Lower leg skin (tissue), 4 donors: ENCODE results near the gene HSD11B2. TPM values are rescaled to one million over a fixed set of nuclear protein-coding genes. Genes with fewer than 3 reads are reported as not detected.

Experiments used
- DNase-seq, 2 donors: peaks; one replicate each; pipeline ENCODE4 v3.0.0-alpha.2; 2019; ENCODE audit warnings: low spot score in 2 of 2
- H3K4me3 ChIP-seq: fragments of 200-600 bp; sonication (generic); 2 replicates; pipeline ENCODE4 v1.5.1; 2017; ENCODE audit warnings: mild to moderate bottlenecking, low read depth; ENCODE audit not compliant: poor library complexity, severe bottlenecking
- CTCF ChIP-seq, 3 donors: fragments of 450-650 bp; IDR thresholded peaks; one replicate each; pipeline ENCODE4 v1.5.1; 2016; ENCODE audit warnings: antibody characterized with exemption in 3 of 3, mild to moderate bottlenecking in 3 of 3, moderate library complexity in 2 of 3
- POLR2A ChIP-seq, 2 donors: fragments of 450-650 bp; IDR thresholded peaks; one replicate each; pipeline ENCODE4 v1.6.1; 2016 to 2017; ENCODE audit warnings: antibody characterized with exemption in 2 of 2, mild to moderate bottlenecking in 1 of 2, moderate library complexity in 1 of 2
- WGBS, 2 donors: methylation state at CpG; one replicate each; pipeline ENCODE4 v1.1.5; 2018; 5-methylcytosine and 5-hydroxymethylcytosine counted together
- intact Hi-C: fragments of 100-400 bp; cut with DNase I; formaldehyde crosslinking; loops from one replicate; pipeline ENCODE4 v1.15.0; 2023; ENCODE audit warnings: low total_unique reads
- total RNA-seq, 4 donors: library from RNA; depleted of rRNA; stranded (reverse); fragments of >200 nt; gene quantifications; one replicate each; pipeline ENCODE4 v1.1.0, GENCODE V29; 2016

The HSD11B2 gene
- total RNA-seq, 4 donors from 2014 or later, result 63.2 to 121 (median 80.8) TPM

- no peak for DNase-seq
- TF ChIP-seq POLR2A (IDR thresholded peaks at IDR 0.05) (no peak), CTCF (IDR thresholded peaks at IDR 0.05) (no peak)
- WGBS, 2 donors, result 70 to 79% methylated on average over 2 of the region's 2 CpGs
- intact Hi-C loops, result no loop called here
- H3K4me3 ChIP-seq, result no peak overlapping the region
Observed at GRCh38 chr16:67460961-67461360, 30.0 kb downstream of the HSD11B2 start.

- peak; percentile 80 to 94 for DNase-seq
- 30 to 52% methylated on average over 8 of the region's 8 CpGs for WGBS, 2 donors
- no peak overlapping the region for H3K4me3 ChIP-seq
- TF ChIP-seq CTCF (IDR thresholded peaks at IDR 0.05) (no peak), POLR2A (IDR thresholded peaks at IDR 0.05) (no peak)
- intact Hi-C loops, result no loop called here
Observed at GRCh38 chr16:67461600-67462278, 30.8 kb downstream of the HSD11B2 start.

GRCh38 chr16:67462279-67462655 is 31.3 kb downstream of the HSD11B2 start:
- DNase-seq, result no peak
- no peak overlapping the region for H3K4me3 ChIP-seq
- TF ChIP-seq POLR2A (IDR thresholded peaks at IDR 0.05) (no peak), CTCF (IDR thresholded peaks at IDR 0.05) (no peak)
- 45 to 50% methylated on average over 5 of the region's 5 CpGs for WGBS, 2 donors
- intact Hi-C loops, result no loop called here

- WGBS, 2 donors, result 42 to 45% methylated on average over 5 of the region's 5 CpGs
- intact Hi-C loops, result no loop called here
- TF ChIP-seq CTCF (IDR thresholded peaks at IDR 0.05) (no peak), POLR2A (IDR thresholded peaks at IDR 0.05) (no peak)
- no peak overlapping the region for H3K4me3 ChIP-seq
- no peak for DNase-seq
Observed at GRCh38 chr16:67463059-67463458, 32.1 kb downstream of the HSD11B2 start.

- TF ChIP-seq CTCF (IDR thresholded peaks at IDR 0.05), result no peak
- H3K4me3 ChIP-seq, result no peak overlapping the region
- DNase-seq, result no peak
- intact Hi-C loops, result no loop called here
- WGBS, 2 donors, result 89 to 93% methylated on average over 4 of the region's 4 CpGs
Observed at GRCh38 chr16:67463691-67464090, 32.8 kb downstream of the HSD11B2 start.

- intact Hi-C loops, result no loop called here
- no peak for DNase-seq
- WGBS, 2 donors, result 81 to 100% methylated on average over 1 to 2 of the region's 2 CpGs
- TF ChIP-seq CTCF (IDR thresholded peaks at IDR 0.05), result no peak
- no peak for TF ChIP-seq POLR2A (IDR thresholded peaks at IDR 0.05)
- no peak overlapping the region for H3K4me3 ChIP-seq
Observed at GRCh38 chr16:67464565-67464964, 33.6 kb downstream of the HSD11B2 start.
